Measurements from ENCODE around the gene KCNA1.
"Not testable (repeated sequence)": the region's sequence is repeated elsewhere in the genome, so short reads cannot be mapped to it uniquely, and the experiment has no call there.

The KCNA1 gene

GRCh38 chr12:4909734-4910501 is at the start of gene KCNA1:
Gene KCNA1, plus strand, starts transcription at chr12:4909905. Its CDS starts 1,474 bp downstream, at chr12:4911379.
- no peak for DNase-seq

DNA sequence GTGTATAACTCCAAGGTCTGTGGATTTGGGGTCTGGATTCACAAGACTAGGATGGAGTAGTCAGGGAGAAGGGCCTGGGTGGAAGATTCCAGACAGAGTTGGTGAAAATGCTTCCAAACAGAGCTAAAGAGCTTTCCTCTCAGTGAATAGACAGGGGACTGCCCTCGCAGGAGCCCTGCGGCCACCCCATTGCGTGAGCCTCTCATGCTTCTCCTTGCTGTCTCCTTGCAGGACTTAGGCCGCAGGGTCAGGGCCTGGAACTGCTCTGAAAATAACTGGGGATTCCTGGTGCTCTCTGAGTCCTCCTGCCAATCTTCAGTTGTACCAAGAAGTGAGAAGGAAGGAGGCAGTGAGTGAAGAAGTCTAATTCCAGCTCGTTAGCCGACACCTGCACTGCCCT is 49.0 kb upstream of the KCNA1 start:
- no peak for DNase-seq

DNA sequence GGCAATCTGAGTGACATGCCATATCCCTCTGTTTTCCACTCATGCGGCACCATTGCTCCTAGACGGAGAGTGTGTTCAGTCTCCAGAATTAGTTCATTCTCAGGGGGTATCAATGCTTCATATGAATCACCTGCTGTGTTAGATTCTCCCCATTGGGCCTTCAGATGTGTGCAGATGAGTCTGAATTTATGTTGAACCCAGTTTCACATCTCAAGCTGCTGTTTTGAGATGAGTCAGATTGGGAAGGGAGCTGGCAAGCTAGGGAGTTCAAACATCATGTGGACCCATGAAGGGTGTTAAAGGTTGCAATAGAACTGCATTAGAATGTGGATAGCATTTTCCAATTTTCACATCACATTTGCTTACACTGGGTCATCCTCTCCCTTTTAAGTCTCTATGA is 46.9 kb upstream of the KCNA1 start:
- DNase-seq: no peak

- no peak for DNase-seq
These were observed 45.1 kb upstream of the KCNA1 start for GRCh38 chr12:4864575-4864974.

GRCh38 chr12:4865246-4865645 is 44.5 kb upstream of the KCNA1 start:
- DNase-seq: no peak

DNA sequence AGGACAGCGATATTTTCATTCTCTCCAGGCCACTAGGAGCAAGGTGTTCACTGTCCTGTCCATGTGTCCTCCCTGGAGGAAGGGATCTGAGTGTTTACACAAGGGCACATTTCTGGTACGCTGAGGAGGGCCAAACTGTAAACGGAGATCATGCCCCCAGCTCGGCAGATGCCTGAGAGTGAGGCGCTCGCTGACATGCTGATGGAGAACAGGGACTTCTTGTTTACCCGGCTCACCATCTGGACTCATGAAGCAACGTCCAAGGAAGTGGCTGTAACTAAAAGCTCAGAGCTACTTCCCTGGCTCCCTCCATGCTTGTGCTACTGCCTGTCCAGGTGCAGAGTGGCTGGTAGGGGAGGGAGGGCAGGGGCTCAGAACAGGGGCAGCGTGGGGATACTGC is 43.4 kb upstream of the KCNA1 start:
- no peak for DNase-seq

DNA sequence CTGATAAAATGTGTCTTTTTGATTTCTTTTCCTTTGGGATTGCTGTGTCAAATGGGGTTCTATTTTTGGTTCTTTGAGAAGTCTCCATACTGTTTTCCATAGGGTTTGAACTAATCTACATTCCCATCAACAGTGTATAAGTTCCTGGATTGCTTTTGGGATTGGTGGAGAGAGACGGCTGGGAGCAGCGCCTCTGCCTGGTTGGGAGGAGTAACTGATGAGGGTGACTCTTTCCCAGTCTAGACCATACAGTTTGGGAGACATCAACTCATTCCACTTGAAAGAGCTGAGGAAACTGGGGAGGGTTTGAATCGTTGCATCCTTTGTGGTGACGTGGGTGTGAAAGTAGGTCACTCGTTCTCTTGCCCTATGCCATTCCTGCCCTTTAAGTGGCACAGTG is 42.3 kb upstream of the KCNA1 start:
- no peak for DNase-seq

DNA sequence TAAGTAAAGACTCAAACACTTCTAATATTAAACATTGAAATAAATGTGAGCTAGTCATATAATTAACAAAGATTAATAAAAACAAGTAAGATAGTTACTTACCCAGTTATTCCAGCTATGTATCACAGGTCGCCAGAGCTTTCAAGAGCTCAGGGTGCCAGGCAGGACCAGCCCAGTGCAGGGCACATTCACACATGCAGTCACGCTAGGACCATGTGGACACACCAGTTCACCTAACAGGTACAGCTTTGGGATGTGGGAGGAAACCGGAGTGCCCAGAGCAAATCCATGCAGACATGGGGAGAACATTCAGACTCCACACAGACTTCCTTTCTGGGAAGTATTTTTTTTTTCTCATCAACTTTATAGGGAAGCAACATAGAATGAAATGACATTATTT is 39.3 kb upstream of the KCNA1 start:
- DNase-seq: no peak

GRCh38 chr12:4871514-4871913 is 38.2 kb upstream of the KCNA1 start:
- no peak for DNase-seq

DNA sequence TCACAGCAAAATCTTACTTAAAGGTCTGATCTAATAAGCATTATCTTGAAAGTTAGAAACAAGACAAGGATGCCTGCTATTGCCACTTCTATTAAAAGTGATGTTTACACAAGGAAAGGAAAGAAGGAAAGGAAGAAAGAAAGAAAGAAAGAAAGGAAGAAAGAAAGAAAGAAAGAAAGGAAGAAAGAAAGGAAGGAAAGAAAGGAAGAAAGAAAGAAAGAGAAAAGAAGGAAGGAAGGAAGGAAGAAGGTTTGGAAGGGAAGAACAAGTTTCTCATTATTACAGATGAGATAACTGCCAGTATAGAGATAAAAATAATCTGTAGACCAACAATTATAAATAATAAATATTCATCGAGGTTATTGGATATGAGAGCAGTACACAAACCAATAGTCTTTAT is 35.8 kb upstream of the KCNA1 start:
- DNase-seq: no peak

- DNase-seq: no peak
These were observed 35.0 kb upstream of the KCNA1 start for GRCh38 chr12:4874671-4875070.

DNA sequence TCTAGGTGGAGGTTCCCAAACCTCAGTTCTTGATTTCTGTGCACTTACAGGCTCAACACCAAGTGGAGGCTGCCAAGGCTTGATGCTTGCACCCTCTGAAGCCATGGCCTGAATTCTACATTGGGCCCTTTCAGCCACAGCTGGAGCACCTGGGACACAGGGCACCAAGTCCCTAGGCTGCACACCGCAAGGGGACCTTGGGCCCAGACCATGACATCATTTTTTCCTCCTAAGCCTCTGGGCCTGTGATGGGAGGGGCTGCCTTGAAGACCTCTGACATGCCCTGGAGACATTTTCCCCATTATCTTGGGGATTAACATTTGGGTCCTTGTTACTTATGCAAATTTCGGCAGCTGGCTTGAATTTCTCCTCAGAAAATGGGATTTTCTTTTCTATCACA is 30.2 kb upstream of the KCNA1 start:
- DNase-seq: not testable (repeated sequence)

- no peak for DNase-seq
These were observed 28.2 kb upstream of the KCNA1 start for GRCh38 chr12:4881266-4882064.

DNA sequence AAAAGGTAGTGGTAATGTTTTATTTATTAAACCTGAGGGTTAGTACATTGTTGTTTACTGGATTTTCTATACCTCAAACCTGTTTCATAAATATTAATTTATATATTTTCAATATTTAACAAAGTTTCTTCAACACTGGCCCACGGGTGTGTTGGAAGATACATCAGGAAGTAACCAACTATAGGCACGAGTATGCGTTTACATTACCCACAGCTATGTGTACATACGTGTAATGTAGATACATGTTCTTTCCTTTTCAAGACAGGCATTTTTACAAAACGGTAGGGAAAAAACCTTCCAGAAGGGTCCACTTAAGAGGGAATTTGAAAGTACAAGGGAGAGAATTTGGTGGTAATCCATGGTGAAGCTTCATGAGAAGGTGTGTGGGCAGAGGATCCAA is 17.8 kb upstream of the KCNA1 start:
- DNase-seq: no peak

- DNase-seq: no peak
These were observed 17.3 kb upstream of the KCNA1 start for GRCh38 chr12:4892418-4892817.

GRCh38 chr12:4894019-4894418 is 15.7 kb upstream of the KCNA1 start:
- no peak for DNase-seq

DNA sequence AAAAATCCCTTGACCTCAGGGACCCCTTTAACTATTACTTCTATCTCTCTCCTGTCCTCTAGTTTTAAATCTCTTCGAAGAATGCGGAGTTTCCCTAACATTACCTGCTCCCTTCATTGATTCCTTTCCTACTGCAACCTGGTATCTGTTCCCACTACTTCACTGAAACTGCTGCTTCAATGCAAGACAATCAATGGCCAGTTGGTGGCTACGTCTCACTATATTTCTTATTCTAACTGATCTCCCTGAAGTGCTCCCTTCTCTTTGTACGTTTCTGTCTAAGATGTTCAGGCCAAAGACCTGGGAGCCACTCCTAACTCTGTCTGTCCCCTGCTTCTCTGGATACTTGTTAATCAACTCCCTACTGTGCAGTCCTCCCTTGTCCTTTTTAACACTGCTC is 10.3 kb upstream of the KCNA1 start:
- DNase-seq: no peak

- no peak for DNase-seq
These were observed 9.4 kb upstream of the KCNA1 start for GRCh38 chr12:4900327-4900726.

- DNase-seq: no peak
These were observed 4.4 kb upstream of the KCNA1 start for GRCh38 chr12:4905316-4905715.

GRCh38 chr12:4908684-4909409 is 858 bp upstream of the KCNA1 start:
- DNase-seq: no peak

DNA sequence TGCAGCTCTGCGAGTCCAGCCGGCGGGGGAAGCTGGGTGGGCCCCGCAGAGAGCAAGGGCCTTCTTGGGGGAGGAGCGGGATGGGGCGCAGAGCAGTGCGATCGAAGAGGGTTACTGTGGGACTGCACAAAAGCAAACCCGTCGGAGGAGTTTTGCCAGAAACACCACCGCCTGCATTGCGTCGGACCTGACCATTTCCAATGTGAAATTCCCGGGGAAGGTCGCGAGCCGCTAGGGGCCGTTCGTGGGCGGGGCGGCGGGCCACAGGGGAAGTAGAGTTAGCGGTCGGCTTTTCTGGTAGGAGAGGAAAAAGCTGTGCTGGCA is 333 bp upstream of the KCNA1 start:
- no peak for DNase-seq

- DNase-seq: no peak
These were observed 1.0 kb downstream of the KCNA1 start for GRCh38 chr12:4910502-4911315.
